ENCODE data around the gene CLEC12A. TPM values are rescaled to one million over a fixed set of nuclear protein-coding genes. Genes with fewer than 3 reads are reported as not detected.

The CLEC12A gene
- total and polyA plus RNA-seq, 2 donors (not counting 1 experiment from before 2014, with no cell fraction given): 1.0 TPM; not detected in 1

DNA sequence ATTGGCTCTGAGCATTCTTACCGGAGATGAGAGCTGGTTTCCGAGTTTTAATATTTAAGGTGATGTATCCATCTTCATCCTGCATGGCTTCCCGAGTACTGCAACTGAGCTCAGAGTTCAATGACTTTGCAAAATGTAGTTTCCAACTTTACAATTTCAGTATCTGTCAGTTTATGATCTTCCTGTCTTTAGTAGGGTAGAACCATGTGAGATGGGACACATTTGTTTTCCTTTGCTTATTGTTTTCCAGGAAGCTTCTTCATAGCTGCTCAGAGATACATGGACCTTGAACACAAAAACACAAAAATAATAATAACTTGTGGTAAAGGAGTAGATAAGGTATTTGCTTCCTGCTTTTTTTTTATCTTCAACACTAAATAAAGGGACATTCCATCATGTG, 27.8 kb downstream of the CLEC12A start, which contains the start of gene CLEC1B:
TSS of gene CLEC1B (minus strand) at position 106 of the 400 bp plus-strand sequence. CDS start at position 85, 21 bp downstream.
- Histone ChIP-seq H3K4me1 (ENCODE audit: control insufficient read depth in 2 of 2, insufficient read depth in 2 of 2, low read length in 2 of 2) (no peaks in the 10 kb centered on the region), H3K4me2 (replicated peaks; ENCODE audit: low read depth, low read length, poor library complexity, severe bottlenecking) (no peak within 1 kb of the TSS), H3K4me3 (ENCODE audit: control extremely low read depth in 1 of 5, extremely low read depth in 1 of 5, insufficient read depth in 1 of 5, low read depth in 2 of 5, low read length in 4 of 5) (no peak within 1 kb of the TSS), H2AFZ (ENCODE audit: insufficient read depth, low read depth, low read length, poor library complexity, severe bottlenecking) (no peak within 1 kb of the TSS), H3K9me3 (ENCODE audit: control extremely low read depth in 1 of 3, control insufficient read depth in 2 of 3, insufficient read depth in 1 of 3, low read length in 2 of 3) (no peaks in the 10 kb centered on the region), H3K9ac (ENCODE audit: low read length) (no peak within 1 kb of the TSS), H3K36me3 (replicated peaks in 1 of 2; ENCODE audit: control extremely low read depth in 1 of 2, control insufficient read depth in 1 of 2, extremely low read depth in 1 of 2, insufficient read depth in 2 of 2, low read length in 1 of 2) (no peaks in the 10 kb centered on the region), H3K79me2 (ENCODE audit: control insufficient read depth, insufficient read depth, low read length) (no peaks in the 10 kb centered on the region), H4K20me1 (ENCODE audit: control insufficient read depth, insufficient read depth, low read length, poor library complexity, severe bottlenecking) (no peaks in the 10 kb centered on the region), H3K27ac (ENCODE audit: low read length in 2 of 2) (no peak within 1 kb of the TSS), H3K27me3 (replicated peaks in 1 of 4; ENCODE audit: control extremely low read depth in 1 of 4, control insufficient read depth in 3 of 4, insufficient read depth in 4 of 4, low read length in 3 of 4) (peaks cover 0 to 10% (median 5%) of the 10 kb centered on the region in 4 experiments)
- intact Hi-C loops (cut with micrococcal nuclease): no loop called here
- ATAC-seq (ENCODE audit: low read depth) (no peak), DNase-seq (no peak)
- Mint-ChIP-seq H3K27ac (no peak within 1 kb of the TSS), H3K9me3 (ENCODE audit: insufficient read depth) (no peaks in the 10 kb centered on the region), H3K4me1 (no peaks in the 10 kb centered on the region), H3K27me3 (peaks cover 50% of the 10 kb centered on the region), H3K4me3 (no peak within 1 kb of the TSS)
- CTCF ChIA-PET: no interaction called here
- TF ChIP-seq, protein P1, sequence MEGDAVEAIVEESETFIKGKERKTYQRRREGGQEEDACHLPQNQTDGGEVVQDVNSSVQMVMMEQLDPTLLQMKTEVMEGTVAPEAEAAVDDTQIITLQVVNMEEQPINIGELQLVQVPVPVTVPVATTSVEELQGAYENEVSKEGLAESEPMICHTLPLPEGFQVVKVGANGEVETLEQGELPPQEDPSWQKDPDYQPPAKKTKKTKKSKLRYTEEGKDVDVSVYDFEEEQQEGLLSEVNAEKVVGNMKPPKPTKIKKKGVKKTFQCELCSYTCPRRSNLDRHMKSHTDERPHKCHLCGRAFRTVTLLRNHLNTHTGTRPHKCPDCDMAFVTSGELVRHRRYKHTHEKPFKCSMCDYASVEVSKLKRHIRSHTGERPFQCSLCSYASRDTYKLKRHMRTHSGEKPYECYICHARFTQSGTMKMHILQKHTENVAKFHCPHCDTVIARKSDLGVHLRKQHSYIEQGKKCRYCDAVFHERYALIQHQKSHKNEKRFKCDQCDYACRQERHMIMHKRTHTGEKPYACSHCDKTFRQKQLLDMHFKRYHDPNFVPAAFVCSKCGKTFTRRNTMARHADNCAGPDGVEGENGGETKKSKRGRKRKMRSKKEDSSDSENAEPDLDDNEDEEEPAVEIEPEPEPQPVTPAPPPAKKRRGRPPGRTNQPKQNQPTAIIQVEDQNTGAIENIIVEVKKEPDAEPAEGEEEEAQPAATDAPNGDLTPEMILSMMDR (IDR thresholded peaks at IDR 0.05): no peak
- no peak for TF ChIP-seq EZH2 (IDR thresholded peaks at IDR 0.05; ENCODE audit: borderline replicate concordance, insufficient read depth, low read depth, low read length, poor library complexity, severe bottlenecking)
- WGBS (ENCODE audit: insufficient coverage): no CpG with 5 or more reads among the region's 3 CpGs
- POLR2A ChIA-PET: no interaction called here

DNA sequence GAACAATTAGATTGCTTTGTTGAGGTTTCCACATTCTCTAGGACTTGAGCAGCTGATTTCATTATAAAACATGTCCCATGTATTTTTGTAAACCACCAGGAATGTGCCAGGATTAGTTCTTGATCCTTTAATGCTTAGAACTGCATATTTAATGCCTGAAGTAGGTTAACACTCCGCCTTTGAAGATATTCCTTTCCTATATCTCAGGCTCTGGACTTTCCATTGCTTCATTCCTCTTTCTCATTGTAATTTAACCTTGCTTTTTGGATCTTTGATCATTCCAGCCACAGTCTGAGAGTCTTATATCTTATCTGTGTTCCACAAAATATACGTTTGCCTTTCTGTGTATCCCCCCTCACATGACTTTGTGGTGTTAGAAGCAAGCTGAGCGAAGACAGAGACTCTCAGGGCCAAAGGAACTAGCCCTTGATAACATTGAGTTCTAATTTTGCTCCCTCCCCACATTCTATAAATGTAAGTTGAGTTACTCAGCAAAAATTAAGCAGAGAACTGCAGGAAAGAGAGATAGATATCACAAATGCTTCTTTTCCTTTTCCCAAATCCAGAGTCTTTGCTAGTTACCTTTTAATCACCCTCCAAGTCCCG, 30.1 kb downstream of the CLEC12A start:
- TF ChIP-seq, protein P1 (IDR thresholded peaks at IDR 0.05): no peak
- no peak for TF ChIP-seq EZH2 (IDR thresholded peaks at IDR 0.05; ENCODE audit: borderline replicate concordance, insufficient read depth, low read depth, low read length, poor library complexity, severe bottlenecking)
- POLR2A ChIA-PET: no interaction called here
- no peaks in the 10 kb centered on the region for H3K4me1 Mint-ChIP-seq
- Histone ChIP-seq H3K79me2 (ENCODE audit: control insufficient read depth, insufficient read depth, low read length) (no peaks in the 10 kb centered on the region), H3K36me3 (replicated peaks in 1 of 2; ENCODE audit: control extremely low read depth in 1 of 2, control insufficient read depth in 1 of 2, extremely low read depth in 1 of 2, insufficient read depth in 2 of 2, low read length in 1 of 2) (no peaks in the 10 kb centered on the region), H3K27me3 (replicated peaks in 1 of 4; ENCODE audit: control extremely low read depth in 1 of 4, control insufficient read depth in 3 of 4, insufficient read depth in 4 of 4, low read length in 3 of 4) (peaks cover 0 to 10% (median 5%) of the 10 kb centered on the region in 4 experiments), H3K4me1 (ENCODE audit: control insufficient read depth in 2 of 2, insufficient read depth in 2 of 2, low read length in 2 of 2) (no peaks in the 10 kb centered on the region), H4K20me1 (ENCODE audit: control insufficient read depth, insufficient read depth, low read length, poor library complexity, severe bottlenecking) (no peaks in the 10 kb centered on the region), H3K4me2 (replicated peaks; ENCODE audit: low read depth, low read length, poor library complexity, severe bottlenecking) (no peak overlapping the region), H3K9me3 (ENCODE audit: control extremely low read depth in 1 of 3, control insufficient read depth in 2 of 3, insufficient read depth in 1 of 3, low read length in 2 of 3) (no peaks in the 10 kb centered on the region), H3K9ac (ENCODE audit: low read length) (no peak overlapping the region), H2AFZ (ENCODE audit: insufficient read depth, low read depth, low read length, poor library complexity, severe bottlenecking) (no peak overlapping the region), H3K4me3 (ENCODE audit: control extremely low read depth in 1 of 5, extremely low read depth in 1 of 5, insufficient read depth in 1 of 5, low read depth in 2 of 5, low read length in 4 of 5) (no peak overlapping the region), H3K27ac (ENCODE audit: low read length in 2 of 2) (no peak overlapping the region)
- no peak overlapping the region for H3K27ac Mint-ChIP-seq
- 79% methylated on average over 2 of the region's 4 CpGs for WGBS (ENCODE audit: insufficient coverage)
- no peaks in the 10 kb centered on the region for H3K9me3 Mint-ChIP-seq (ENCODE audit: insufficient read depth)
- H3K27me3 Mint-ChIP-seq: peaks cover 39% of the 10 kb centered on the region
- CTCF ChIA-PET: no interaction called here
- intact Hi-C loops (cut with micrococcal nuclease): no loop called here
- DNase-seq (no peak), ATAC-seq (ENCODE audit: low read depth) (no peak)
- H3K4me3 Mint-ChIP-seq: no peak overlapping the region
